IPS-11a (cell line): Measurements from ENCODE around the gene NFU1.
"Not testable (repeated sequence)": the region's sequence is repeated elsewhere in the genome, so short reads cannot be mapped to it uniquely, and the experiment has no call there.

ENCODE experiments used
- H3K4me3 ChIP-seq: one replicate; pipeline ENCODE4 v1.5.1; 2013; ENCODE audit warnings: low read depth, low read length, control low read depth

Gene NFU1

DNA sequence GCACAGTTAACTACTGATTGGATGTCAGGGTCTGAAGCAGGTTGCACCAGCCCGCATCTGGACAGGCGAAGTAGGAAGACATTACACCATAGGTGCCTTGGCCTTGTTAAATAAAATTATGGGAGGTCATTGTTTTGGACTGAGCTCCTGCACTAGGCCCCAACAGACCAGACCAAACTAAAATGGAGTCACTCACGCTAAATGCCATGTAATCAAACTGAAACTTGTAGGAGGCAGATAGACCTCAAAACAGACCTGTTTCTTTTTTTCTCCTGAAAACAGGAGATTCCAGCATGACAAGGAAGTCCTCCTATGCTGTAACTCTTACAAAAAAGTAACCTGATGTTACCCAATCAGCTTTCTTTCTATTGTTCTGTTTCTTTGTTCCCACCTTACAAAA lies 15.5 kb upstream of the NFU1 start:
- no peak overlapping the region for H3K4me3 ChIP-seq

DNA sequence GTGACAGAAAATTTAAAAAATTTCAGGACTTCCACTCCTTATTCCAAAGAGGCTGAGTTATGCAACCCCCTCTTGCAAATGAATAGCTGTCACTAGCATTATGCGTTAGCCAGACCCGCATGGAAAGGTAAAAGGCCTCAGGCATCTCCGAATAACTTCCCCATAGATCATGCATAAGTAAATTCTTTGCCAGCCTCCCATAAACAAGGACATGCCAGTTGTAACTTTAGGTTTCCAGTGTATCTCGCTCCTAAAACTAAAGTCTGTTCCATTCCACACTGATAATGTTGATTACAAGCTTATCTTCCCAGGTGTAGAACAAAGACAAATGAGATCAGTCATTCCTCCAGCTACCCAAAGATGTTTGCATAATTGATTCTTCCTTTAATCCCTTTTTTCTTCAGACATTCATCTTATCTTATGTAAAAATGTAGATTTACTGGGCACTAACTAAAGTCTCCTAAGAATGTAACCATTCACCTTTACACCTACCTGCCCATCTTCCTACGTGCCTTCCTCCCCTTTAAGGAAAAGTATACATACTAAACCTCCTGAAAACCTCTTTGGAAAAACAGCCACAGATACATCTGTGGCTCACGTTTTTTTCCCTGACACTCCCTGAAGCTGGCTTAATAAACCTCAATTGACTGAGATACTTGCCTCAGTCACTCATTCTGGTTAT lies 13.6 kb upstream of the NFU1 start:
- H3K4me3 ChIP-seq = no peak overlapping the region

DNA sequence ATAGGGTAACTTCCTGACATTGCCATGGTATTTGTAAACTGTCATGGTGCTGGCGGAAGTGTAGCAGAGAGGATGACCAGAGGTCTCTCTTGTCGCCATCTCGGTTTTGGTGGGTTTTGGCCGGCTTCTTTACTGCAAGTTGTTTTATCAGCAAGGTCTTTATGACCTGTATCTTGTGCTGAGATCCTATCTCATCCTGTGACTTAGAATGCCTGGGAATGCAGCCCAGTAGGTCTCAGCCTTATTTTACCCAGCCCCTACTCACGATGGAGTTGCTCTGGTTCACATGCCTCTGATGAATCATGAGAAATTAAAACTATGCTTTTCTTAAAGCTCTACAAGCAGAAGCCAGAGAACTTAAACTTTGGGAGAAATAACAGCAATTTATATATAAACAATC lies 12.7 kb upstream of the NFU1 start:
- no peak overlapping the region for H3K4me3 ChIP-seq

DNA sequence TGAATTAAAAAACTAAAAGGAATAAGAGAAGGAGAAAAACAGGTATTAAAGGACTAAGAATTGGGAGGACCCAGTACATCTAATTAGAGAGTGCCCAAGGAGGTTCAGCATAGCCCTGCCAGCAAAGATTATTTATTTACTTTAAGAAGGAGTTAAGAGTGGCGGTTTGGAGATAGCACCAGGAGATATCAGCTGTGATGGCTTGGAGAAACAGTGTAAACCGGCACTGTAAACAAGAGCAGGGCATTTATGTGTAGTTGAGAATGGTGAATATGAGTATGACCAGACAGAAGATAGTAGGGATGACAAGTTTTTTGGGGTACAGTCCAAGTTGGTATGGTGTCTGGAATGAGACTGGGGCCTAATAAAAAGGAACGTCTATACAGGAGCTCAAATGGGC lies 6.4 kb upstream of the NFU1 start:
- not testable (repeated sequence) for H3K4me3 ChIP-seq

DNA sequence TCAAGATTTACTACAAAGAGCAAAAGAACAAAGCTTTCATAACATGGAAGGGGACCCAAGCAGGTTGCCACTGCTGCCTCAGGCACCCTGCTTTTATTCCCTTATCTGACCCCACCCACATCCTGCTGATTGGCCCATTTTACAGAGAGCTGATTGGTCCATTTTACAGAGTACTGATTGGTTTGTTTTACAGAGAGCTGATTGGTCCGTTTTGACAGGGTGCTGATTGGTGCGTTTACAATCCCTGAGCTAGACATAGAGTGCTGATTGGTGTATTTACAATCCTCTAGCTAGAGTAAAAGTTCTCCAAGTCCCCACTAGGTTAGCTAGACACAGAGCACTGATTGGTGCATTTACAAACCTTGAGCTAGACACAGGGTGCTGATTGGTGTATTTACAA lies 2.3 kb upstream of the NFU1 start:
- not testable (repeated sequence) for H3K4me3 ChIP-seq

DNA sequence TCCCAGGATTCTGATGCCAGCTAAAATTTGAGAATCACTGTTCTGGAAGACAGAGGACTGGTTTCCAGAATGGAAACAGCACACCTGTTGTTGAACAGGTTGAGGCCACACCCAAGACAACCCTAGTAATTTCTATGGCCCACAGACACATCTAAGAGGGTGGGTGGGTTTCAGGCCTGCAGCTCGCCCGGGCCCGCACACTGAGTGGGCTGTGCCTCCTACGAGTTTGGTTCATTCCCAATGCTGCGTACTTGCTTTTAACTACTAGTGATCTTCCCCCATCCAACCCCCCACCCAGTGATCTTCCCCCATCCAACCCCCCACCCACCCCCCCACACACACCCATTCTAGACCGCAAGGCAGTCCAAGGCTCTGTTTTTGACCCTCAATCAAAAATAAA lies 1.3 kb upstream of the NFU1 start:
- no peak overlapping the region for H3K4me3 ChIP-seq

DNA sequence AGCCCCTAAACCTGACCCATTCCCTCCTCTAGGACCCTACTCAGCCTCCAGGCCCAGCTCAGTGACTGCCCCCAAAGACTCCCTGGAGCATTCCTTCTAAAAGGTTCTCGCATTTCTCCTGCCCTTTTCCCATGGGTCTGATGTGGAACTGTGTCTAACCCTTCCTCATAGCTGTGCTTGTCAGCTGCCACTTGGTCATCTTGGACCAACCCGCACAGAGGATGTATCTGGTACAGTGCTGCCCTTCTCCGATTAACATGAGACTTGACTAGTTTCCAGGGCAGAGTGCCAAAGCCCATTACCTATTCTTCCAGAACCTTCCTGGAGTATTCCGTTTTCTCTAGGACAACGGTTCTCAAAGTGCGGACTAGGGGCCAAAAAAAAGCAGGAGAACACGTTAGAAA lies 518 bp upstream of the NFU1 start:
- H3K4me3 ChIP-seq = peak overlapping the region; percentile 78

DNA sequence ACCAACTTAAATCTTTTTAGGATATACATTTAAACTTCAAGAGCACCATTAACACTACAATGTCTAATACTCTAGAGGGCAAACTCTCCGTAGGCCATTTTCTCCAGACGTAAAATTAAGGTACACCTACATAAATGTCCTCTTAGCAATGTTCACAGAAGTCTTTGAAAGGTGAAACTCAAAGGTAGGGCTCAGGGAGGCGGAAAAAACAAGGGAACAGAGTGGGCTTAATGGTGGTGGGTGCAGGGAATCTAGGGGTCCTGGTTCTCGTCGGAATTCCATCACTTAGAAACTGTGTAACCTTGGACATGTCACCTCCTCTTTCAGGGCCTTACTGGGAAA lies 668 bp downstream of the NFU1 start:
- peak overlapping the region; percentile 78 for H3K4me3 ChIP-seq

DNA sequence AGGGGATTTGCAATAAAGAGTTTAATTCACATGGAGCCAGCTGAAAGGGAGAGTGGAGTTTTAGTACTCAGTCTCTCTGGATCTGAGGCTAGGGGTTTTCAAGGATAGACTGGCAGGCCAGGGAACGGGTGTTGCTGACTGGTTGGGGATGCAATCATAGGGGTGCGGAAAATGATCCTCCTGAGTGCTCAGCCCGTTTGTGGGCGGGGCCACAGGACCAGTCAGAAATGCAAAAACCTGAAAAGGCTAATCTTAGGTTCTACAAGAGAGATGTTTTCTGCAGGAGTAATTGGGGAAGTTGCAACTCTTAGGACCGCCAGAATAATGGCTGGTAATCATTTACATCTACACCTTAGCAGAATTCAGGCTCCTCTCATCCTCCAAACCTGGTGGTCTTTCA lies 2.5 kb downstream of the NFU1 start:
- H3K4me3 ChIP-seq = no peak overlapping the region

DNA sequence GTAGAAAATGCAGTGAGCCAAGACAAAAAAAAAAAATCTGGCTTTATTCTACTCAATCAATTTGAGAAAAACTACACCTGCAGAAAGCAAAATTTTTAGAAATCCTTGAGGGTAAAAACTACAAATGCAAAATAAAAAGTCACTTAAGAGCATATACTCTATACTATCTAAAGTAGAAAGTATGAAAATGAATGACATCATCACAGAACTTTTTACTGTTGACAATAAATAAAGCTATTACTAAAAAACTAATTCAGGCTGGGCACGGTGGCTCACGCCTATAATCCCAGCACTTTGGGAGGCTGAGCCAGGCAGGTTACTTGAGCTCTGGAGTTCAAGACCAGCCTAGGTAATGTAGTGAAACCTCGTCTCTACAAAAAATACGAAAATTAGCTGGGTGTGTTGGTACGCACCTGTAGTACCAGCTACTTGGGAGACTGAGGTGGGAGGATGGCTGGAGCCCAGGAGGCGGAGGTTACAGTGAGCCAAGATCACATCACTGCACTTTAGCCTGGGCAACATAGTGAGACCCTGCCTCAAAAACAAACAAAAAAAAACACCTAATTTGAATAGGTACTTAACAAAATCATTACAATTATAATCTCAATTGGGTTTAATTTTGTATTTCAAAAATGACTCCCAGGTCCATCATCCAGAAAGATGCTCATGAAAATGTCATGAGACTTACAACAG lies 7.6 kb downstream of the NFU1 start:
- H3K4me3 ChIP-seq = no peak overlapping the region

DNA sequence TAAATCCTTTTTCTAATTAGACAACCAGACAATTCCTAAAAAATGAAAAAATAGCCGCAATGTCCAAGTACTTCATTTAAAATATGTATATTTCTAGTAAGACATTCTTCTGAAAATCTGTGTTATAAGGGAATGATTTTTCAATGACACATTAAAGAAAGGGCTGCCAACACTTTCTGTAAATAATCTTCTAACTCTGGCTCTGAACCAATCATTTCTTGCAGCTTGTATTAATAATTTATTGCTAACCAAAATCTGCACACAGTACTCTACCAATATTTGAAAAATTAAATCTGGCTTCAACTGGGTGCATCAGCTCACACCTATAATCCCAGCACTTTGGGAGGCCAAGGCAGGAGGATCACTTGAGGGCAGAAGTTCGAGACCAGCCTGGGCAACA lies 8.3 kb downstream of the NFU1 start:
- no peak overlapping the region for H3K4me3 ChIP-seq

DNA sequence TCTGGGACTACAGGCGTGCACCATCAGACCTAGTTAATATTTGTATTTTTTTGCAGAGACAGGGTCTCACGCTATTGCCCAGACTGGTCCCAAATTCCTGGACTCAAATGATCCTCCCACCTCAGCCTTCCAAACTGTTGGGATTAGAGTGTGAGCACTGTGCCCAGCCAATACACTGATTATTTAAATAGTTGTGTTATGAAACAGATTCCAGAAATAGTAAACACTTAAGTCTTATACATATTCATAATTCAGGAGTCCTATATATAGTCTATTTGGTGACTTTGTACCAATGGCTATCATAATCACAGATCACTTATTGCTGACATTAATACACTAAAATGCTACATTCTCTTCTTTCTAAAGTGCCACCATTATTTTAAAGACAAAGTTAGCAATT lies 12.8 kb downstream of the NFU1 start:
- no peak overlapping the region for H3K4me3 ChIP-seq

DNA sequence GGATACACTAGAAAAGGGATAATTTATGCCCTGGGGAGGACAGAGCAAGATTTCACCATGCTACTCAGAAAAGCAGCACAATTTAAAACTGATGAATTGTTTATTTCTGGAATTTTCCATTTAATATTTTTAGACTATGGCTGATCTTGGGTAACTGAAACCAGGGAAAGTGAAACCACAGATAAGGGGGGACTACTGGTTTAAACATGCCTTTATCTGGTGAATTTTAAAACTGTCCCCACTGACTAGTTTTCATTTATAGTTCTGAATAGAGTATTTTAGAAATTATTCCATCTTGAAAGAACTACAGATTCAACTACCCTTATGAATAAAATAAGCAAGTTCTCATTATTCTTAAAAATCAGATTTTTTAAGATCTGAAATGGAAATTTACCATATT lies 15.0 kb downstream of the NFU1 start:
- no peak overlapping the region for H3K4me3 ChIP-seq

DNA sequence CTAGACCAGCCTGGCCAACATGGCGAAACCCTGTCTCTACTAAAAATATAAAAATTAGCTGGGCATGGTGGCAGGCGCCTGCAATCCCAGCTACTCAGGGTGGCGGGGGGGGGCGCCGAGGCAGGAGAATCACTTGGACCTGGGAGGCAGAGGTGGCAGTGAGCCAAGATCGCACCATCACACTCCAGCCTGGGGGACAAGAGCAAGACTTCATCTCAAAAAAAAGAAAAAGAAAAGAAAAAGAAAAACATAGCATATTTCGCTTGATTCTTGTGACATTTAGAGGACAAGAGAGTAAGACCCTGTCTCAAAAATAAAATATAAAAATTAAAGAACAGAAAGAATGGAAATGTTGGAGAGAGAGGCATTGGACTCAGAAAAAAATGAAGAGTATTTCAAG lies 18.1 kb downstream of the NFU1 start:
- H3K4me3 ChIP-seq = not testable (repeated sequence)

DNA sequence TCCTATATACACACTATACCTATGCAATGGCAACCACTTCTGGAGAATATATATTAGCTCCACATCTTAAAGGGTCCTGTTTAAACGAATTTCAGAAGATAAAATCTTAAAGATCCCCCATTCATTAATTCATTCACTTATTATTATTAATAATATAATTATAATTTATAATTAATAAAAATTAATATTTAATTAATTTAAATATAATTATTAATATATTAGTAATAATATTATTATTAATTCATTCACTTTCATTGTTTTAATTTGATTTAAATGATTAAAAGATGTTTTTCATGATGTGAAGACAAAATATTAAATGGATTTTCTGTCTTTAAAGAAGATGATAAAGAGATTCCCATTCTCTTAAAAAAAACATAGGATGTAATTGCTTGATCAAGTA lies 21.1 kb downstream of the NFU1 start:
- no peak overlapping the region for H3K4me3 ChIP-seq

DNA sequence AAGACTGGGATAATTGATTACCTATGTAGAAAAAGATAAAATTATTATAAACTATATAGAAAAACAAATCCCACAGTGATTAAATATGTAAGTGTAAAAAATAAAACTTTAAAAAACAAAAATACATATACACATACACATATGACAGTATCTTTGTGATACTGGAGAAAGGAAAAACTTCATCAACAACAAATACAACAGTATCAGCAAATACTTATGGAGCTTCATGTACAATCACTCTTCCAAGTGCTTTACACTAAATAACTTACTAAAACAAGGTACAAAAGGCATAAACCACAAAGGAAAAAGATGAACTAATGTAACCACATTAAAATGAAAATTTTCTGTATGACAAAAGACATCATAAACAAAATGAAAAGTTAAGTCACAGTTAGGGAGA lies 26.1 kb downstream of the NFU1 start:
- H3K4me3 ChIP-seq = no peak overlapping the region

DNA sequence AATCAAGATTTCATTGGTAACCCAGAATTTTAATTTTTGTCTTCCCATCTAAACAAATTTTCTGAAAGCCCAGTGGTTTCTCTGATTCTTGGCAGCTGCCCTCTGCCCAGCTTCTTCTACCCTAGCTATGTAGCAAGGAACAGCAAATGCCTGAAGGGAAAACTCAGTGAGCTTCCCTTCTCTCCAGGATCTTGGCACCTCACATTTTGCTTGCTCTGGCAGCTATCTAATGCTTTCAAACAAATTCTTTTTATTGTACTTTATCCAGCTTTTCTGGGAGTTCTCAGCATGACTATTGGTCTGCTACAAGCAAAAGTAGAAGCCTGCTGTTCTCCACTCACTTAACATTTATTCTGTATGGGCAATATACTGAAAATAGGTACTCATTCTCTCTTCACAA lies 31.9 kb downstream of the NFU1 start:
- H3K4me3 ChIP-seq = no peak overlapping the region

DNA sequence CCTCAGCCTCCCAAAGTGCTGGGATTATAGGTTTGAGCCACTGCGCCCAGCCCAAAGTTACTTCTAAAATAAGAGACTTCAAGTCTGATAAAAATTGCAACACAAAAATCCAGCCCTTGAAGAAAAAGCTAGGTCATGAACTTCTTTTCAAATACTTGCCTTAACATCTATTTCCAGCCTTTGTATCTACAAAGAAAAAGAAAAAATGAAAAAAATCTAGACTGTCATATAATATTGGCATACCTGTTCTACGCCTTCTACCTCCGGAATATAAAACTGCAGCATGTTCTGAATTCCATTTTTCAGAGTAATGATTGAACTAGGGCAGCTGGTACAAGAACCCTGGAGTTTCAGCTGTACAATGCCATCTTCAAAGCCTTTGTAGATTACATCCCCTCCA lies 37.1 kb downstream of the NFU1 start:
- H3K4me3 ChIP-seq = no peak overlapping the region

DNA sequence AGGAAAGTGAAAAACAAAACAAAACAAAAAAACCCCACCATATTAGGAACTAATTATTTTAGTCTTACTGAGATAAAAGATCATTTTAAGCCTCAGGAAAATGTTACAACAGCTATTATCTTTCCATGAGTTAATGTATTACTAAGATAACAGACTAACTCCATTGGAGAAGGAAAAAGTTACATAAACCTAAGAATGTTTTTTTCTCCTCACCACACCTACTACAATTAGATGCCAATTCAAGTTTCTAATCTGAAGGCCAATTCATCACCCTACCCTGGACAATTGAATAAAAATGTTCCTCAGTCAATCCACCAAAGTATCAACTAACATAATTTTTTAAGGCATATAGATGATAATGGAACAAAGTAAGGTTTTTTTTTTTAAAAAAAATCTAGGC lies 40.0 kb downstream of the NFU1 start:
- H3K4me3 ChIP-seq = no peak overlapping the region

DNA sequence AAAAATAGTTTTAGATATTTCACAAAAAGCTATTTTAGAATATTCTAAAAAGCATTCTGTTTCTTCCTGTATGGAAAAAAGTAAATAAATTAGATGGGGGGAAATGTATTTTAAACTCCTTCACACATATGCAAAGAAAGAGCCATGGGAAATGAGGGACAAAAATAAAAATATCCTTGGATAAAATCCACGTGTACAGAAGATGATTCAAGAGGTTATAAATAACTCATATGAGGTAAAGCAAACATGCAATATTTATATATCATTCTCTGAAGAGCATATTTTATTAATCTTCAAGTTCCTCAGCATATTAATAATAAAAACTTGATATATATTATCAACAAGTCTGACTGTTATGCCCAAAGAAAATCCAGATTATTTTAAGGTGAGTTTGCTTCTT lies 41.4 kb downstream of the NFU1 start:
- H3K4me3 ChIP-seq = no peak overlapping the region

DNA sequence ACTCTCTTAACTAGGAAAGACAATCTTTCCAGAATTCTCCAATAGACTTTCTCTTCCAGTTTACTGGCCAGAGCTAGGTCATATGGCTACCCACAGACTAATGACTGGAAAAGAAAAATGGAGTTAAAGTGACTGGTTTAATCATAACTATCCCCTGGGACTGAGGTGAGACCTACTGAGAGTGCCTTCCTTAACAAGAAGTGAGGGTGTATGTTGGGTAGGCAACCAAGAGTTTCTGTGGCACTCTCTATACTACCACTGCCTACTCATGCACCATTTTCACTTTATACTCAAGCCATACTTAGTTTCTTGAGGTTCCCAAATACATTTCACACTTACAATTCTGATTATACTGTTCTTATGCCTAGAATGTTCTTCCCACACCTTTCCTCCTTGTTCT lies 43.3 kb downstream of the NFU1 start:
- H3K4me3 ChIP-seq = no peak overlapping the region

DNA sequence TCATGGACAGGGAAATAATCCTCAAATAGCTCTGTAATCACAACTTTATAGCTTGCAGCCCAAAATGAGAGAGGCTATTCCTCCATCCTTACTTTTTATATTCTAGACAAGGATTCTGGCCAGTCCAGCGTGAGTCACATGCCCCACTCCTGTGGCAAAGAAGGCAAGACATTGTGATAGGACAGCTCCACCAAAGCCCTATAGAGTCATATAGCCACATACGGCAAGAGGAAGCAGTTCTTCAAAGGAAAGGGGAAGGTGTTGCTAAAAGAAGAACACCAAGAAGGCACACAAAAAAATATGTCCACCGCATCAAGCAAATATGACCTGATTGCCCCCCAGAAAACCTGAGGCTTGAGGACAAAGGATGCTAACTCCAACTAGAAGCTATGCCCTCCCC lies 46.8 kb downstream of the NFU1 start:
- no peak overlapping the region for H3K4me3 ChIP-seq

DNA sequence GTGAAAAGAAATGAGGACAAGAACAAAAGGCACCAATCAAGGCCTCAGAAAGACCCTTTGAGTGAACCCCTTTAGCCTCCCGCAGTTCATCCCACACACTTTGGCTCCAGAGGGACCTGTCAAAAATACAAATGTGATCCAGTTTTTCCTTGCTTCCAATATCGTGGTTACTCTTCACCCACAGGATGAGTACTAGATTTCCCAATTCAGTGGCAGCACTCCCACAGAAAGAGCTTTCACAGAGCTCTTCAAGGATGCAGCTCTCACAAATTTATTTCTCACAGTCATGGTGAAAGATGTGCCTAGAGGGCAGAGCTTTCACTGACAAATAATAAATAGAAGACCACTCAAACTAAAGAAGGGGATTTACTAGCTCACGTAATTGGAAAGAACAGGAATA lies 47.2 kb downstream of the NFU1 start:
- no peak overlapping the region for H3K4me3 ChIP-seq
